ENCODE data around the gene SLC47A2. TPM values are rescaled to one million over a fixed set of nuclear protein-coding genes. Genes with fewer than 3 reads are reported as not detected.

Gene SLC47A2
- total RNA-seq, 2 donors from 2014 or later: not detected

- DNase-seq: no peak
- H3K36me3 Mint-ChIP-seq (ENCODE audit: low read depth): peaks cover 7% of the 10 kb centered on the region
- no peak for ATAC-seq
- peaks cover 26% of the 10 kb centered on the region for H3K4me1 Mint-ChIP-seq
- H3K9me3 ChIP-seq (ENCODE audit: control insufficient read depth, low read length, poor library complexity, severe bottlenecking): no peaks in the 10 kb centered on the region
- H3K27ac Mint-ChIP-seq: no peak overlapping the region
- H3K27me3 Mint-ChIP-seq: no peaks in the 10 kb centered on the region
- H3K4me3 Mint-ChIP-seq: no peak overlapping the region
Observed at GRCh38 chr17:19652595-19652994, 63.8 kb downstream of the SLC47A2 start.

- Mint-ChIP-seq H3K4me1 (peaks cover 31% of the 10 kb centered on the region), H3K36me3 (ENCODE audit: low read depth) (peaks cover 7% of the 10 kb centered on the region), H3K27me3 (no peaks in the 10 kb centered on the region), H3K27ac (no peak overlapping the region), H3K4me3 (no peak overlapping the region)
- H3K9me3 ChIP-seq (ENCODE audit: control insufficient read depth, low read length, poor library complexity, severe bottlenecking): no peaks in the 10 kb centered on the region
- no peak for DNase-seq
- ATAC-seq: no peak
Observed at GRCh38 chr17:19651451-19652238, 64.7 kb downstream of the SLC47A2 start.

GRCh38 chr17:19650826-19651225 is 65.6 kb downstream of the SLC47A2 start:
- no peak for ATAC-seq
- H3K36me3 Mint-ChIP-seq (ENCODE audit: low read depth): peaks cover 4% of the 10 kb centered on the region
- H3K4me3 Mint-ChIP-seq: no peak overlapping the region
- no peak for DNase-seq
- H3K9me3 ChIP-seq (ENCODE audit: control insufficient read depth, low read length, poor library complexity, severe bottlenecking): no peaks in the 10 kb centered on the region
- H3K27me3 Mint-ChIP-seq: no peaks in the 10 kb centered on the region
- H3K4me1 Mint-ChIP-seq: peaks cover 31% of the 10 kb centered on the region
- no peak overlapping the region for H3K27ac Mint-ChIP-seq

DNA sequence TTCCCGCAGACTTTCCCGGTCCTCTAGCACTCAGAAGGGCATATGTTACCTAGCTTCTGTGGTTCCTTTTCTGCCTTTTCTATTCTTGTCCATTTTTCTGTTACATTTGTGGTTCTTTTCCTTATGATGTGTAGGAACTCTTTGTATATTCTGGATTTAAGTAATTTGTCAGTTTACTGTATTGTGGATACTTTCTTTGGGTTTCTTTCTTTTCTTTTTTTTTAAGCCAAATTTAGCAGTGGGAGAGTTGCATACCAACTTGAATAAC is 67.2 kb downstream of the SLC47A2 start:
- no peaks in the 10 kb centered on the region for H3K27me3 Mint-ChIP-seq
- no peak for DNase-seq
- H3K4me3 Mint-ChIP-seq: peak overlapping the region; percentile 98
- no peak for ATAC-seq
- H3K9me3 ChIP-seq (ENCODE audit: control insufficient read depth, low read length, poor library complexity, severe bottlenecking): no peaks in the 10 kb centered on the region
- H3K36me3 Mint-ChIP-seq (ENCODE audit: low read depth): peaks cover 4% of the 10 kb centered on the region
- H3K27ac Mint-ChIP-seq: peak overlapping the region; percentile 93
- H3K4me1 Mint-ChIP-seq: peaks cover 32% of the 10 kb centered on the region

DNA sequence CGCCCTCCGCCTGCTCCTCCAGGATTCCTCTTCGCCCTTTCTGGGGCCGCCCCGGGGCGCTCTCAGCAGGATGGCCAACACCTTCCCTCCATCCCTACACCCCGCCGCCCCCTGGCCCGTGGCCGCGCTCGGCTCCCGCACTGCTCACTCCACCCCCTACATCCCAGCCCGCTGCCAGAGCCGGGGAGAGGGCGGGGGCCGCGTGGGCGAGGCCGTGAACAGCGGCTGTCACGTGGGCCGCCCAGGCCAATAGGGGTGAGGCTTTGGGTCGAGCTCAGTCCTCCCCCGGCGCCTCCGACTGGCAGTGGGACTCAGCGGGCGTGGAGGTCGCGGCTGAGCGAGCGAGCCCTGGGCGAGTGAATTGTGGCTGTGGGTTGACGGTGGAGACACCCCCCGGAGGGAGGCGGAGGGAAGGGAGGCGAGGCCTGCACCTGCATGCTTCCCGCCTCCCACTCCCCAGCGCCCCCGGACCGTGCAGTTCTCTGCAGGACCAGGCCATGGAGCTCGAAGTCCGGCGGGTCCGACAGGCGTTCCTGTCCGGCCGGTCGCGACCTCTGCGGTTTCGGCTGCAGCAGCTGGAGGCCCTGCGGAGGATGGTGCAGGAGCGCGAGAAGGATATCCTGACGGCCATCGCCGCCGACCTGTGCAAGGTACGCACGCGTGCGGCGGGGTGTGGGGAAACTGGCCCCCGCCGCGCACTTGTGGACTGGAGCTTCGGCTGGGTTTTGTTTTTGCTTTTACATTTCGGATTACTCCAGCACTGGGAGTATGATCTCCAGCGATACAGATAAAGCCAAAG is 67.7 kb downstream of the SLC47A2 start, which contains the start of gene ALDH3A2:
ALDH3A2 (plus strand) TSS at position 277 of the 799 bp plus-strand sequence; CDS start at position 498, 221 bp downstream.
- H3K27ac Mint-ChIP-seq: peak within 1 kb of the TSS; percentile 93

DNA sequence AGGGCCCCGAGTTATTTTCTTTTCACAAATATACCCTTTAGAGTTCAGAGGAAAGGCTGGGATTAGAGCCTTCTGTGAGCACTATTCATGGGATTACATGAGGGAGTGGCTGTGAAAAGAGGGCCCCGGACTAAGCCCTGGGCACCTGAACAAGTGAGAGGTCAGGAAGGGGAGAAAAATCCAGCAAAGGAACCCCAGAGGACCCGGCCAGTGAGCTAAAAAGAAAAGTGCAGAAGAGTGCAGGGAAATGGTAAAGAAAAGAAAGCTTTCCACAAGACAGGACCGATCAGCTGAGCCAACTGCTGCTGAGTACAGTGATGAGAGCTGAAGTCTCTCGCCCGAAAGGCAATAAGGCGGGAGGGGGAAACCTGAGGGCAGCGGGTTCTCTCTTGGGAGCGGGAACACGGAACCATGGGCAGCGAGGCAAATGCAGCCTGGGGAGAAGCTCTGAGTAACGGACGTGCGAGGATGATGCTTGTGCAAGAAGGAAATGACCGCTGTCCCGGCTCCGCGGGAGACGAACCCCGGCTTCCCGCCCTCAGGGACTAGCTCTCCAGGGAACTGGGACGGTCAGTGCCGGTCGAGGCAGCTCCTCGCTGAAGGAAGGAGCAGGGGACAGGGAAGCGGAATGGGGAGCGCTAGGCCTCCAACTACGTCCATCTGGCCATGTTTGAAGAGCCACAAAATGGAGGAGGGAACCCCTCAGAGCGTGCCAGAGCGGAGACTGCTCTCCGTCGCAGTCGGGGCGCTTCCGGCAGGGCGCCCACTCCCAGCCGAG is 68.5 kb downstream of the SLC47A2 start:
- no peaks in the 10 kb centered on the region for H3K9me3 ChIP-seq (ENCODE audit: control insufficient read depth, low read length, poor library complexity, severe bottlenecking)
- H3K27ac Mint-ChIP-seq: peak overlapping the region; percentile 93
- no peaks in the 10 kb centered on the region for H3K27me3 Mint-ChIP-seq
- ATAC-seq (peak; percentile 43), DNase-seq (peak in 1 of 3 donors; percentile 6)
- H3K36me3 Mint-ChIP-seq (ENCODE audit: low read depth): peaks cover 4% of the 10 kb centered on the region
- H3K4me3 Mint-ChIP-seq: peak overlapping the region; percentile 98
- H3K4me1 Mint-ChIP-seq: peaks cover 32% of the 10 kb centered on the region

More for the DNA sequence above, 67.7 kb downstream of the SLC47A2 start, which contains the start of gene ALDH3A2:
- DNase-seq (peak; percentile 82 to 90 (median 87)), ATAC-seq (peak; percentile 98)
- no peaks in the 10 kb centered on the region for H3K27me3 Mint-ChIP-seq
- peaks cover 4% of the 10 kb centered on the region for H3K36me3 Mint-ChIP-seq (ENCODE audit: low read depth)
- peaks cover 32% of the 10 kb centered on the region for H3K4me1 Mint-ChIP-seq
- H3K9me3 ChIP-seq (ENCODE audit: control insufficient read depth, low read length, poor library complexity, severe bottlenecking): no peaks in the 10 kb centered on the region
- peak within 1 kb of the TSS; percentile 98 for H3K4me3 Mint-ChIP-seq

DNA sequence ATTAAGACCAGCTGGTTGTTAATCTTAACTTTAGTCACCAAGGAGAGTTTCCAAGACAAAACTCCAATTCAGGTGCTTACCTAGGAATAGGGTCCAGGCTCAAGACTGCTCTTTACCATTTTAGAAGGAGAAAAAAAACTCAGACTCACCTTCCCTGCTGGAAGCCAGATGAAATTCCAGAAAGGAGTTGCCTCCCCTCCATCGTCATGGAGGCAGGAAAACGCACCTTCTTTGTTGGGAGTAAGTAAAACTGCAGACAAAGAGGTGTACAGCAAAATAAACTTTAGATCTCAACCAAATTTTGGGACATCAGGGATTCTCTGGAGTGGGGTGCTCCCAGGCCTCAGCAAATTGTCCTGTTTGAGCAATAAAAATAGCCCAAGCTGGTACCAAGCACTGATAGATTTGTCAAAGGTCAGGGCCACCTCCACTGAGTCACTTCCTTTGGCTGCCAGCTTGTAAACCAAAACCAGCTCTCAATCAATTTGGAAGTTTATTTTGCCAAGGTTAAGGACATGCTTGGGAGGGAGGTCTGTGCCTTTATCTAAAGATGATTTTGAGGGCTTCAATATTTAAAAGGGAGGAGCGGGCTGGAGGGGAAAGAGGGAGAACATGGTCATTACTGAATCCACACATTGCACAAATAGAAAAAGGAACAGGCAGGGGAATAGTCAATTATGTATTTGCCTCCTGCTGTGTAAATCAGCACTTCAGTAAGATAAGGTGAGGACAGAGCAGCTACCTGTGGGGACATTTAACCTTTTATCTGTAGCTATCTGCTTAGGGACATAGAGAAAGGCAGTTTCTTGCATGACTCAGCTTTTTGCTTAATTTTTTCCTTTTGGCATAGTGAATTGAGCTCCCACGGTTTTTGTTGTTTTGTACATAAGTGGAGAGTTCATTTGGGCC is 69.3 kb downstream of the SLC47A2 start:
- H3K27ac Mint-ChIP-seq: peak overlapping the region; percentile 93
- peaks cover 3% of the 10 kb centered on the region for H3K36me3 Mint-ChIP-seq (ENCODE audit: low read depth)
- ATAC-seq (no peak), DNase-seq (no peak)
- H3K4me1 Mint-ChIP-seq: peaks cover 38% of the 10 kb centered on the region
- peak overlapping the region; percentile 98 for H3K4me3 Mint-ChIP-seq
- no peaks in the 10 kb centered on the region for H3K9me3 ChIP-seq (ENCODE audit: control insufficient read depth, low read length, poor library complexity, severe bottlenecking)
- peaks cover 6% of the 10 kb centered on the region for H3K27me3 Mint-ChIP-seq

DNA sequence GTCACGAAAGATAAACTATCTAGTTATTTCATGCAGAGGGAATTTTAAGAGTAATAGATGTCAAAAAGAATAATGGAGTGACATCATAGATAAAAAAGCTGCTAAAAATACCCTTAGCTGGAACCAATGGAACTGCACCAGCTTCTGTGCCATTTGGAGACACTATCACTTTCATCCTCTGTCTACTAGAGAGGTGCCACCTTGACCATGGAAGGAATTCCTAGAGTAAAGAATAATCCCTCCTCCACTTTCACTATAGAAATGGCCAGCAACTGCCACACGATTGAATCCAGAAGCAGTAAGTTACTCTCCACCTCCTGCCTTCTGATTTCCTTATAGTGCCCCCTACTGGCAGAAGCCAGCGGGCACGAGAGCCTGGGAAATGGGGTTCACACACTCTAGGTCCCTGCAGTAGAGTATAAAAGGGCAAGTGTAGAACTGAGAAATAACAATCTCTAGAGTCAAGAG is 70.6 kb downstream of the SLC47A2 start:
- Mint-ChIP-seq H3K4me1 (peaks cover 32% of the 10 kb centered on the region), H3K4me3 (peak overlapping the region; percentile 53), H3K27me3 (peaks cover 6% of the 10 kb centered on the region), H3K36me3 (ENCODE audit: low read depth) (no peaks in the 10 kb centered on the region), H3K27ac (no peak overlapping the region)
- DNase-seq (peak in 2 of 3 donors; percentile 16 to 45), ATAC-seq (no peak)
- H3K9me3 ChIP-seq (ENCODE audit: control insufficient read depth, low read length, poor library complexity, severe bottlenecking): no peaks in the 10 kb centered on the region

DNA sequence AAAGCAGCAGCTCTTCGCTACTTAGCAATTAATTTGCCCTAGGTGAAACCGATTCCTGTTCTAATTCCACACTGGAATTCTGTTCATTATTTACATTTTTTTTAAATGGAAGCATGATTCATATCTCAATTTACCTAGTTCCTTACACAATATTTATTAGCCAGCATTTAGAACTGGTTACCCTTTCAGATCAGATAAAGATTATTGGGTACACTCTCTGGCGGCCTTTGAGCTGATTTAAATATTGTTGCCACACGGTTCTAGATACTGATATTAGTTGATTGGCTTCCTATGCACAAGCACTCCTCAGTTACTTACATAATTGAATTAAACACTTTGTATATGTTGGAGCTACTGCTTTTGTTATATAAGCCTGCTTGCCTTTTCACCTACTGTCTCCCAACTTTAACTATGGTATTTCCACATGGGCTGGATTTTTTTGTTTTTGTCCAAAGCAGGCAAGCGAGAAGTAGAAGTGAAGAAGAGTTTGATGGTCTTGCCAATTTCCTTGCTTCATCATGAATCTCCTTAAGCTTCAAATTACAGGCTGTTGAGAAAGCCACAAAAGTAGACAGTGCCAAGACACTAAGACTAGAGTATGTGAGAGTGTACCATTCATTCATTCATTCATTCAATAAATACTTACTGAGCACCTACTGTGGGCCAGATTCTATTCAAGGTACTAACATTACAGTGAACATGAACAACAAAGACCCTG is 71.7 kb downstream of the SLC47A2 start:
- Mint-ChIP-seq H3K4me1 (peaks cover 31% of the 10 kb centered on the region), H3K4me3 (no peak overlapping the region), H3K27ac (no peak overlapping the region), H3K27me3 (peaks cover 6% of the 10 kb centered on the region), H3K36me3 (ENCODE audit: low read depth) (no peaks in the 10 kb centered on the region)
- ATAC-seq (no peak), DNase-seq (no peak)
- no peaks in the 10 kb centered on the region for H3K9me3 ChIP-seq (ENCODE audit: control insufficient read depth, low read length, poor library complexity, severe bottlenecking)

DNA sequence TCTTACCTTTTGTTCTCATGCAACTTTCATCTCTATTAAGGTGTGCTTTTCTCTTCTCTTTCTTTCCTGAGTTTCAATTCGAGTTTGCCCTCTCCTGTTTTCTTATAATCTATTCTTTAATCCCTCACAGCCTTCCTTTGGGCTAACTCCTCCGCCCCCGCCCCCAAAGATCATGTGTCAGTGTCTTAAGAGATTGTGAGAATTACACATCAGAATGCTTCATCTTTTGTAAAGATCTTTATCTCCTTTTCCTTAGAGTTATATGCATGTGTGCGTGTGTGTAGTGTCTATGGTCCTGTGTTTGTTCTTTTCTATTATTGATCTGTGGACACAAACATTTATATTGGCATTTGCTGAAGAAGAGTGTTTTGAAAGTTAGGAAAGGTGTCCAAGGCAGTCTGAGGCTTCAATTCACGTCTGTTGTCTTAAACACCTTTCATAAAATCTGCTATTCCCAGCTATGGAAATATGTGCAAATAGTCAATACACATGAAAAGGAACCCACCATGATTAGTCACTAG is 74.0 kb downstream of the SLC47A2 start:
- H3K9me3 ChIP-seq (ENCODE audit: control insufficient read depth, low read length, poor library complexity, severe bottlenecking): no peaks in the 10 kb centered on the region
- Mint-ChIP-seq H3K4me1 (peaks cover 16% of the 10 kb centered on the region), H3K36me3 (ENCODE audit: low read depth) (no peaks in the 10 kb centered on the region), H3K4me3 (no peak overlapping the region), H3K27me3 (peaks cover 6% of the 10 kb centered on the region), H3K27ac (peak overlapping the region; percentile 61)
- no peak for DNase-seq
- no peak for ATAC-seq

GRCh38 chr17:19641687-19642372 is 74.6 kb downstream of the SLC47A2 start:
- H3K36me3 Mint-ChIP-seq (ENCODE audit: low read depth): no peaks in the 10 kb centered on the region
- H3K4me1 Mint-ChIP-seq: peaks cover 12% of the 10 kb centered on the region
- H3K27me3 Mint-ChIP-seq: peaks cover 11% of the 10 kb centered on the region
- DNase-seq (no peak), ATAC-seq (no peak)
- H3K4me3 Mint-ChIP-seq: no peak overlapping the region
- H3K9me3 ChIP-seq (ENCODE audit: control insufficient read depth, low read length, poor library complexity, severe bottlenecking): no peaks in the 10 kb centered on the region
- peak overlapping the region; percentile 61 for H3K27ac Mint-ChIP-seq
